ENCODE results near the gene KRTAP21-3. TPM values are rescaled to one million over a fixed set of nuclear protein-coding genes. Genes with fewer than 3 reads are reported as not detected.

The KRTAP21-3 gene
- total RNA-seq, 6 experiments from 2014 or later, result not detected

GRCh38 chr21:30714946-30715345, 3.6 kb downstream of the KRTAP21-3 start:
- ATAC-seq (no peak), DNase-seq (no peak)
- Histone ChIP-seq H3K36me3 (no peaks in the 10 kb centered on the region), H3K27me3 (no peaks in the 10 kb centered on the region), H3K4me3 (no peak overlapping the region), H3K27ac (no peak overlapping the region), H3K9me3 (no peaks in the 10 kb centered on the region), H3K4me1 (no peaks in the 10 kb centered on the region)
- intact Hi-C loops (cut with DNase I), result no loop called here
- TF ChIP-seq POLR2A (IDR thresholded peaks at IDR 0.05) (no peak), CTCF (IDR thresholded peaks at IDR 0.05) (no peak)
- WGBS (ENCODE audit: insufficient coverage, low coverage, low lambda C conversion rate, missing lambda C conversion rate), result 56% methylated on average over 2 of the region's 2 CpGs

DNA sequence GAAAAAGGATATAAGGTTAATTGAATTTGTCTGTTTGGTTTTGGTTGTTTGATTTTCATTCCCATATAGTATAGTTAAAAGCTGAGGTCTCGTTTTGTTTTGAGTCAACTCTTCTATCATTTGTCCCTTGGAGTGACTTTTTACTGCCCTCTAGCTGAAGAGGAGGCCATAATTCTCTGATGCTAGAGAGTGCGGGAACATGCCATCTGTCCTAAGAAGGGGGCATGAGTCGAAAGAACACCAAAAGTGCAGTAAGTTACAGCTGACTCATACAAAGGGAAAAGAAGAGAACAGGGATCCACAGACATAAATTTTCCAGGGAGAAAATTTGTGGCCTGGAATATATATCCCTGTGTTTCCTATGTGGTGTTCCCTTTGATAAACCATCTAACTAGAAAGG, 4.1 kb downstream of the KRTAP21-3 start:
- DNase-seq, result no peak
- no peaks in the 10 kb centered on the region for H3K36me3 ChIP-seq
- no peak overlapping the region for H3K4me3 ChIP-seq
- intact Hi-C loops (cut with DNase I), result no loop called here
- H3K4me1 ChIP-seq, result no peaks in the 10 kb centered on the region
- no peak for ATAC-seq
- no peak overlapping the region for H3K27ac ChIP-seq
- H3K9me3 ChIP-seq, result no peaks in the 10 kb centered on the region
- WGBS (ENCODE audit: insufficient coverage, low coverage, low lambda C conversion rate, missing lambda C conversion rate), result 52% methylated on average over 3 of the region's 3 CpGs
- TF ChIP-seq POLR2A (IDR thresholded peaks at IDR 0.05) (no peak), CTCF (IDR thresholded peaks at IDR 0.05) (no peak)
- H3K27me3 ChIP-seq, result no peaks in the 10 kb centered on the region

GRCh38 chr21:30713766-30714165, 4.8 kb downstream of the KRTAP21-3 start:
- ATAC-seq (no peak), DNase-seq (no peak)
- no peak overlapping the region for H3K27ac ChIP-seq
- H3K27me3 ChIP-seq, result no peaks in the 10 kb centered on the region
- H3K4me1 ChIP-seq, result no peaks in the 10 kb centered on the region
- H3K36me3 ChIP-seq, result no peaks in the 10 kb centered on the region
- 60% methylated on average over 3 of the region's 3 CpGs for WGBS (ENCODE audit: insufficient coverage, low coverage, low lambda C conversion rate, missing lambda C conversion rate)
- no peak overlapping the region for H3K4me3 ChIP-seq
- TF ChIP-seq POLR2A (IDR thresholded peaks at IDR 0.05) (no peak), CTCF (IDR thresholded peaks at IDR 0.05) (no peak)
- no peaks in the 10 kb centered on the region for H3K9me3 ChIP-seq
- intact Hi-C loops (cut with DNase I), result no loop called here

- ATAC-seq, result no peak
- Histone ChIP-seq H3K4me1 (no peaks in the 10 kb centered on the region), H3K36me3 (no peaks in the 10 kb centered on the region), H3K27ac (no peak overlapping the region), H3K9me3 (no peaks in the 10 kb centered on the region), H3K27me3 (no peaks in the 10 kb centered on the region), H3K4me3 (no peak overlapping the region)
- 17% methylated on average over 3 of the region's 3 CpGs for WGBS (ENCODE audit: insufficient coverage, low coverage, low lambda C conversion rate, missing lambda C conversion rate)
- intact Hi-C loops (cut with DNase I), result no loop called here
- TF ChIP-seq CTCF (IDR thresholded peaks at IDR 0.05), result no peak
- TF ChIP-seq POLR2A (IDR thresholded peaks at IDR 0.05), result no peak
- DNase-seq, result no peak
Measured at GRCh38 chr21:30710499-30710898, 8.1 kb downstream of the KRTAP21-3 start.

DNA sequence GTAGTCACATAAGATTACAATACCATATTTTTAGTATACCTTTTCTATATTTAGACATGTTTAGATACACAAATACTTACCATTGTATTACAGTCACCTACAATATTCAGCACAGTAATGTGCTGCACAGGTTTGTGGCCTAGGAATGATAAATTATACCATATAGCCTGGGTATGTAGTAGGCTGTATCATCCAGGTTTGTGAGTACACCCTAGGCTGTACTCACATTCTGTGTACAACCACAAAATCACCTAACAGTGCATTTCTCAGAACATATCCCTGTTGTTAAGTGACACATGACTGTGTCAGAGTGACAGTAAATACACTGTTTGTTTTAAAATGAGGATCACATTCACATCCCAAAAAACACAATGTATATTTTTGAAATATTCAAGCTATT, 11.2 kb downstream of the KRTAP21-3 start:
- H3K4me1 ChIP-seq, result no peaks in the 10 kb centered on the region
- DNase-seq (no peak), ATAC-seq (no peak)
- H3K9me3 ChIP-seq, result no peaks in the 10 kb centered on the region
- no peaks in the 10 kb centered on the region for H3K27me3 ChIP-seq
- no peak overlapping the region for H3K27ac ChIP-seq
- H3K36me3 ChIP-seq, result no peaks in the 10 kb centered on the region
- intact Hi-C loops (cut with DNase I), result no loop called here
- TF ChIP-seq CTCF (IDR thresholded peaks at IDR 0.05) (no peak), POLR2A (IDR thresholded peaks at IDR 0.05) (no peak)
- H3K4me3 ChIP-seq, result no peak overlapping the region
